Central memory CD8-positive, alpha-beta T cell (primary cell): ENCODE data around the gene TPRA1.

Experiments
- ATAC-seq: fragments of 150-1000 bp; cut with Tn5 transposase; replicated peaks from 2 replicates; pipeline ENCODE4 v1.10.0; 2022; ENCODE audit warnings: mild to moderate bottlenecking, moderate FRiP score, moderate number of reproducible peaks; ENCODE audit not compliant: poor library complexity, severe bottlenecking; ENCODE audit errors: extremely low read depth
- DNase-seq, 2 donors: peaks; one replicate each; pipeline ENCODE4 v3.0.0; 2021; ENCODE audit warnings: low spot score in 2 of 2
- H3K27ac Mint-ChIP-seq: one replicate; pipeline ENCODE4 v1.8.0; 2022; ENCODE audit warnings: low read depth, mild to moderate bottlenecking, moderate library complexity, mixed read lengths
- H3K27me3 Mint-ChIP-seq: one replicate; pipeline ENCODE4 v1.8.0; 2022; ENCODE audit warnings: mixed read lengths
- H3K36me3 Mint-ChIP-seq: one replicate; pipeline ENCODE4 v1.8.0; 2022; ENCODE audit warnings: mild to moderate bottlenecking, moderate library complexity, mixed read lengths; ENCODE audit not compliant: insufficient read depth
- H3K4me1 Mint-ChIP-seq: one replicate; pipeline ENCODE4 v1.8.0; 2022; ENCODE audit warnings: mixed read lengths
- H3K4me3 Mint-ChIP-seq: one replicate; pipeline ENCODE4 v1.8.0; 2022; ENCODE audit warnings: mild to moderate bottlenecking, moderate library complexity, mixed read lengths
- H3K9me3 Mint-ChIP-seq: one replicate; pipeline ENCODE4 v1.8.0; 2022; ENCODE audit warnings: mixed read lengths

TPRA1 gene

GRCh38 chr3:127628426-127628787, 37.9 kb upstream of the TPRA1 start:
- Mint-ChIP-seq H3K9me3 (no peaks in the 10 kb centered on the region), H3K4me1 (peaks cover 51% of the 10 kb centered on the region), H3K4me3 (peak overlapping the region; percentile 76), H3K27me3 (peaks cover 31% of the 10 kb centered on the region), H3K27ac (no peak overlapping the region), H3K36me3 (peaks cover 9% of the 10 kb centered on the region)
- no peak for DNase-seq
- ATAC-seq, result no peak

- peaks cover 15% of the 10 kb centered on the region for H3K27me3 Mint-ChIP-seq
- no peaks in the 10 kb centered on the region for H3K9me3 Mint-ChIP-seq
- DNase-seq (no peak), ATAC-seq (no peak)
- peaks cover 45% of the 10 kb centered on the region for H3K4me1 Mint-ChIP-seq
- H3K36me3 Mint-ChIP-seq, result peaks cover 11% of the 10 kb centered on the region
- peak overlapping the region; percentile 48 for H3K27ac Mint-ChIP-seq
- peak overlapping the region; percentile 31 for H3K4me3 Mint-ChIP-seq
Measured at GRCh38 chr3:127625821-127626220, 35.3 kb upstream of the TPRA1 start.

GRCh38 chr3:127624063-127624462, 33.5 kb upstream of the TPRA1 start:
- Mint-ChIP-seq H3K27ac (no peak overlapping the region), H3K27me3 (no peaks in the 10 kb centered on the region), H3K4me3 (no peak overlapping the region), H3K36me3 (peaks cover 7% of the 10 kb centered on the region), H3K4me1 (peaks cover 29% of the 10 kb centered on the region), H3K9me3 (no peaks in the 10 kb centered on the region)
- DNase-seq (no peak), ATAC-seq (no peak)

- Mint-ChIP-seq H3K9me3 (no peaks in the 10 kb centered on the region), H3K27me3 (no peaks in the 10 kb centered on the region), H3K4me1 (peaks cover 22% of the 10 kb centered on the region), H3K4me3 (no peak overlapping the region), H3K36me3 (peaks cover 7% of the 10 kb centered on the region), H3K27ac (no peak overlapping the region)
- no peak for DNase-seq
- ATAC-seq, result no peak
Measured at GRCh38 chr3:127622772-127623576, 32.4 kb upstream of the TPRA1 start.

- no peak overlapping the region for H3K27ac Mint-ChIP-seq
- no peaks in the 10 kb centered on the region for H3K9me3 Mint-ChIP-seq
- no peak for ATAC-seq
- H3K36me3 Mint-ChIP-seq, result peaks cover 7% of the 10 kb centered on the region
- no peak overlapping the region for H3K4me3 Mint-ChIP-seq
- H3K27me3 Mint-ChIP-seq, result no peaks in the 10 kb centered on the region
- H3K4me1 Mint-ChIP-seq, result peaks cover 14% of the 10 kb centered on the region
- no peak for DNase-seq
Measured at GRCh38 chr3:127622031-127622430, 31.5 kb upstream of the TPRA1 start.

GRCh38 chr3:127620637-127621375, 30.3 kb upstream of the TPRA1 start:
- ATAC-seq (no peak), DNase-seq (no peak)
- peaks cover 1% of the 10 kb centered on the region for H3K4me1 Mint-ChIP-seq
- no peak overlapping the region for H3K27ac Mint-ChIP-seq
- no peaks in the 10 kb centered on the region for H3K9me3 Mint-ChIP-seq
- peaks cover 6% of the 10 kb centered on the region for H3K36me3 Mint-ChIP-seq
- H3K27me3 Mint-ChIP-seq, result no peaks in the 10 kb centered on the region
- H3K4me3 Mint-ChIP-seq, result no peak overlapping the region

GRCh38 chr3:127618891-127619290, 28.4 kb upstream of the TPRA1 start:
- no peak for ATAC-seq
- Mint-ChIP-seq H3K9me3 (no peaks in the 10 kb centered on the region), H3K4me3 (no peak overlapping the region), H3K27ac (no peak overlapping the region), H3K27me3 (no peaks in the 10 kb centered on the region), H3K4me1 (no peaks in the 10 kb centered on the region), H3K36me3 (peaks cover 9% of the 10 kb centered on the region)
- DNase-seq, result no peak

- Mint-ChIP-seq H3K4me3 (no peak overlapping the region), H3K9me3 (no peaks in the 10 kb centered on the region), H3K27me3 (no peaks in the 10 kb centered on the region), H3K36me3 (peaks cover 9% of the 10 kb centered on the region), H3K27ac (no peak overlapping the region), H3K4me1 (no peaks in the 10 kb centered on the region)
- DNase-seq (no peak), ATAC-seq (no peak)
Measured at GRCh38 chr3:127616836-127617605, 26.5 kb upstream of the TPRA1 start.

GRCh38 chr3:127615631-127616305, 25.2 kb upstream of the TPRA1 start:
- Mint-ChIP-seq H3K27ac (no peak overlapping the region), H3K9me3 (no peaks in the 10 kb centered on the region), H3K4me1 (no peaks in the 10 kb centered on the region), H3K27me3 (no peaks in the 10 kb centered on the region), H3K36me3 (peaks cover 11% of the 10 kb centered on the region), H3K4me3 (no peak overlapping the region)
- no peak for DNase-seq
- no peak for ATAC-seq

GRCh38 chr3:127614928-127615589, 24.5 kb upstream of the TPRA1 start:
- Mint-ChIP-seq H3K36me3 (peaks cover 11% of the 10 kb centered on the region), H3K27ac (no peak overlapping the region), H3K4me3 (no peak overlapping the region), H3K27me3 (no peaks in the 10 kb centered on the region), H3K9me3 (no peaks in the 10 kb centered on the region), H3K4me1 (no peaks in the 10 kb centered on the region)
- DNase-seq (no peak), ATAC-seq (no peak)

- Mint-ChIP-seq H3K27ac (no peak overlapping the region), H3K4me1 (no peaks in the 10 kb centered on the region), H3K36me3 (peaks cover 12% of the 10 kb centered on the region), H3K9me3 (no peaks in the 10 kb centered on the region), H3K27me3 (no peaks in the 10 kb centered on the region), H3K4me3 (no peak overlapping the region)
- ATAC-seq, result no peak
- no peak for DNase-seq
Measured at GRCh38 chr3:127613406-127613805, 22.9 kb upstream of the TPRA1 start.

- Mint-ChIP-seq H3K4me3 (no peak overlapping the region), H3K4me1 (no peaks in the 10 kb centered on the region), H3K27me3 (no peaks in the 10 kb centered on the region), H3K36me3 (peaks cover 13% of the 10 kb centered on the region), H3K9me3 (no peaks in the 10 kb centered on the region), H3K27ac (no peak overlapping the region)
- DNase-seq (no peak), ATAC-seq (no peak)
Measured at GRCh38 chr3:127612966-127613365, 22.4 kb upstream of the TPRA1 start.
